H9 (cell line): ENCODE data around the gene ANTKMT. TPM values are rescaled to one million over a fixed set of nuclear protein-coding genes. Genes with fewer than 3 reads are reported as not detected.

Experiments used
- DNase-seq: peaks from one replicate; pipeline ENCODE4 v3.0.0-alpha.2; 2017
- H2AFZ ChIP-seq: one replicate; pipeline ENCODE4 v1.6.1; 2013; ENCODE audit warnings: mild to moderate bottlenecking, low read length, control low read depth, moderate library complexity
- H2AK5ac ChIP-seq: 2 replicates; pipeline ENCODE4 v1.6.1; 2013; ENCODE audit warnings: low read length, control low read depth, mixed read lengths; ENCODE audit not compliant: insufficient read length
- H2BK120ac ChIP-seq: one replicate; pipeline ENCODE4 v1.6.1; 2013; ENCODE audit warnings: low read depth, mild to moderate bottlenecking, low read length, control low read depth, inconsistent platforms; ENCODE audit not compliant: poor library complexity, severe bottlenecking
- H2BK12ac ChIP-seq: 2 replicates; pipeline ENCODE4 v1.6.1; 2013; ENCODE audit warnings: low read length, control low read depth, mixed read lengths, low read depth; ENCODE audit not compliant: insufficient read length
- H2BK15ac ChIP-seq: 2 replicates; pipeline ENCODE4 v1.6.1; 2013; ENCODE audit warnings: low read depth, low read length, control low read depth
- H2BK20ac ChIP-seq: one replicate; pipeline ENCODE4 v1.6.1; 2013; ENCODE audit warnings: low read depth, mild to moderate bottlenecking, low read length, control low read depth, inconsistent platforms; ENCODE audit not compliant: poor library complexity, severe bottlenecking
- H2BK5ac ChIP-seq: 2 replicates; pipeline ENCODE4 v1.6.1; 2013; ENCODE audit warnings: low read length, control low read depth, mixed read lengths; ENCODE audit not compliant: insufficient read length
- H3K14ac ChIP-seq: 2 replicates; pipeline ENCODE4 v1.6.1; 2013; ENCODE audit warnings: low read length, control low read depth; ENCODE audit not compliant: insufficient read depth
- H3K18ac ChIP-seq: 2 replicates; pipeline ENCODE4 v1.6.1; 2013; ENCODE audit warnings: low read depth, mild to moderate bottlenecking, mixed read lengths, low read length, control low read depth; ENCODE audit not compliant: insufficient read length
- H3K23ac ChIP-seq: 2 replicates; pipeline ENCODE4 v1.6.1; 2013; ENCODE audit warnings: low read length, control low read depth, mixed read lengths, low read depth; ENCODE audit not compliant: insufficient read length
- H3K23me2 ChIP-seq: 2 replicates; pipeline ENCODE4 v1.6.1; 2013; ENCODE audit warnings: low read depth, mild to moderate bottlenecking, mixed read lengths, low read length, control low read depth; ENCODE audit not compliant: insufficient read length, poor library complexity, severe bottlenecking
- H3K27ac ChIP-seq: 2 replicates; pipeline ENCODE4 v1.5.1; 2013; ENCODE audit warnings: low read length, control low read depth, mixed read lengths, low read depth; ENCODE audit not compliant: insufficient read length
- H3K27me3 ChIP-seq: 2 replicates; pipeline ENCODE4 v1.6.1; 2013; ENCODE audit warnings: low read length, control low read depth, inconsistent platforms; ENCODE audit not compliant: insufficient read depth
- H3K4ac ChIP-seq: 2 replicates; pipeline ENCODE4 v1.6.1; 2013; ENCODE audit warnings: low read depth, mild to moderate bottlenecking, control low read depth, inconsistent platforms, low read length, moderate library complexity
- H3K4me1 ChIP-seq: 2 replicates; pipeline ENCODE4 v1.6.1; 2013; ENCODE audit warnings: low read length, control low read depth, inconsistent platforms; ENCODE audit not compliant: insufficient read depth
- H3K4me2 ChIP-seq: 2 replicates; pipeline ENCODE4 v1.6.1; 2013; ENCODE audit warnings: low read length, control low read depth, mixed read lengths; ENCODE audit not compliant: insufficient read length, insufficient read depth
- H3K56ac ChIP-seq: 2 replicates; pipeline ENCODE4 v1.6.1; 2013; ENCODE audit warnings: low read depth, mild to moderate bottlenecking, mixed read lengths, low read length, control low read depth; ENCODE audit not compliant: insufficient read length
- H3K79me1 ChIP-seq: 2 replicates; pipeline ENCODE4 v1.6.1; 2013; ENCODE audit warnings: low read depth, mild to moderate bottlenecking, moderate library complexity, low read length, control low read depth, inconsistent platforms; ENCODE audit not compliant: insufficient read depth, poor library complexity, severe bottlenecking
- H3K79me2 ChIP-seq: 2 replicates; pipeline ENCODE4 v1.6.1; 2013; ENCODE audit warnings: low read length, control low read depth, inconsistent platforms; ENCODE audit not compliant: insufficient read depth
- H3K9ac ChIP-seq: 2 replicates; pipeline ENCODE4 v1.6.1; 2013; ENCODE audit warnings: low read length, control low read depth, mixed read lengths; ENCODE audit not compliant: insufficient read length; ENCODE audit errors: extremely low read depth
- H3K9me3 ChIP-seq: one replicate; pipeline ENCODE4 v1.6.1; 2013; ENCODE audit warnings: low read depth, low read length, inconsistent platforms; ENCODE audit not compliant: control insufficient read depth
- H3T11ph ChIP-seq: one replicate; pipeline ENCODE4 v1.6.1; 2013; ENCODE audit warnings: mild to moderate bottlenecking, low read length, control low read depth, inconsistent platforms
- H4K20me1 ChIP-seq: one replicate; pipeline ENCODE4 v1.6.1; 2013; ENCODE audit not compliant: control insufficient read depth, insufficient read length, insufficient read depth
- H4K5ac ChIP-seq: 2 replicates; pipeline ENCODE4 v1.6.1; 2013; ENCODE audit warnings: low read depth, mild to moderate bottlenecking, mixed read lengths, low read length, control low read depth; ENCODE audit not compliant: insufficient read length
- H4K8ac ChIP-seq: replicated peaks from 2 replicates; pipeline ENCODE4 v1.6.1; 2013; ENCODE audit warnings: low read length, control low read depth, mixed read lengths, low read depth; ENCODE audit not compliant: insufficient read length
- H4K91ac ChIP-seq: 2 replicates; pipeline ENCODE4 v1.6.1; 2013; ENCODE audit warnings: low read depth, mild to moderate bottlenecking, moderate library complexity, mixed read lengths, low read length, control low read depth; ENCODE audit not compliant: insufficient read length
- H3K27ac Mint-ChIP-seq, 3 experiments: 2 replicates in 2 of 3; 3 replicates in 1 of 3; pipeline ENCODE4 v1.8.0; 2020 to 2021; ENCODE audit warnings: mixed read lengths in 3 of 3, mild to moderate bottlenecking in 1 of 3, moderate library complexity in 1 of 3
- H3K27me3 Mint-ChIP-seq: 2 replicates; pipeline ENCODE4 v1.8.0; 2021; ENCODE audit warnings: low read depth, mild to moderate bottlenecking, moderate library complexity, mixed read lengths
- H3K36me3 Mint-ChIP-seq, 3 experiments: 2 replicates in 2 of 3; 3 replicates in 1 of 3; pipeline ENCODE4 v1.8.0; 2020 to 2021; ENCODE audit warnings: low read depth in 3 of 3, mixed read lengths in 3 of 3; ENCODE audit not compliant: insufficient read depth in 1 of 3
- H3K4me1 Mint-ChIP-seq, 2 experiments: 2 replicates each; pipeline ENCODE4 v1.8.0; 2020; ENCODE audit warnings: mixed read lengths in 2 of 2
- H3K4me3 Mint-ChIP-seq, 2 experiments: 2 replicates in 1 of 2; 3 replicates in 1 of 2; pipeline ENCODE4 v1.8.0; 2020 to 2021; ENCODE audit warnings: mild to moderate bottlenecking in 2 of 2, mixed read lengths in 2 of 2, moderate library complexity in 1 of 2
- H3K9me3 Mint-ChIP-seq, 2 experiments: 2 replicates in 1 of 2; 3 replicates in 1 of 2; pipeline ENCODE4 v1.8.0; 2020; ENCODE audit warnings: mild to moderate bottlenecking in 2 of 2, mixed read lengths in 2 of 2, moderate library complexity in 1 of 2
- CTCF ChIP-seq: fragments of 200-600 bp; sonication (generic); conservative IDR thresholded peaks from 3 replicates; pipeline ENCODE4 v1.8.0; 2021; ENCODE audit warnings: antibody characterized with exemption, mild to moderate bottlenecking
- WGBS: extraction: QIAGEN DNeasy Blood & Tissue Kit; methylation state at CpG from one replicate; pipeline ENCODE4 v1.1.7; 2013; ENCODE audit warnings: missing lambda C conversion rate, low lambda C conversion rate, mixed read lengths; ENCODE audit not compliant: insufficient read length; ENCODE audit errors: extremely low coverage; 5-methylcytosine and 5-hydroxymethylcytosine counted together
- total RNA-seq: library from RNA; stranded (reverse); gene quantifications from 2 replicates; pipeline ENCODE4 v1.2.1, GENCODE V29; 2021

ANTKMT gene
- total RNA-seq, 1 experiment from 2014 or later = 31.5 TPM

- peaks cover 3% of the 10 kb centered on the region for H3K27me3 Mint-ChIP-seq
- H3K27ac Mint-ChIP-seq = no peak overlapping the region
Measured at GRCh38 chr16:766008-766819, 45.3 kb downstream of the ANTKMT start.

More at GRCh38 chr16:766008-766819, 45.3 kb downstream of the ANTKMT start:
- no peak overlapping the region for H4K91ac ChIP-seq
- H3K4ac ChIP-seq = no peak overlapping the region
- H3K4me1 ChIP-seq = no peaks in the 10 kb centered on the region
- H3K9ac ChIP-seq = no peak overlapping the region
- Mint-ChIP-seq H3K9me3 (no peaks in the 10 kb centered on the region; a peak in 1 of 5 replicates), H3K4me1 (peaks cover 0 to 3% of the 10 kb centered on the region in 2 experiments; a peak in 1 of 4 replicates), H3K4me3 (no peak overlapping the region), H3K36me3 (no peaks in the 10 kb centered on the region)
- no CpG with 5 or more reads among the region's 29 CpGs for WGBS
- no peak overlapping the region for H4K5ac ChIP-seq
- no peaks in the 10 kb centered on the region for H3K79me2 ChIP-seq
- H2BK15ac ChIP-seq = no peak overlapping the region
- H2BK20ac ChIP-seq = no peak overlapping the region
- H3K9me3 ChIP-seq = no peaks in the 10 kb centered on the region
- no peak overlapping the region for H3K18ac ChIP-seq
- DNase-seq = no peak
- H3K23me2 ChIP-seq = no peaks in the 10 kb centered on the region
- no peak overlapping the region for H3K27ac ChIP-seq
- H2AFZ ChIP-seq = no peak overlapping the region
- no peak overlapping the region for H2BK120ac ChIP-seq
- no peak overlapping the region for H3T11ph ChIP-seq
- no peak overlapping the region for H4K8ac ChIP-seq
- H4K20me1 ChIP-seq = no peaks in the 10 kb centered on the region
- TF ChIP-seq CTCF = no peak
- no peak overlapping the region for H2AK5ac ChIP-seq
- H2BK12ac ChIP-seq = no peak overlapping the region
- no peak overlapping the region for H2BK5ac ChIP-seq
- no peak overlapping the region for H3K23ac ChIP-seq
- H3K79me1 ChIP-seq = no peaks in the 10 kb centered on the region
- H3K56ac ChIP-seq = no peak overlapping the region
- H3K4me2 ChIP-seq = no peak overlapping the region
- H3K14ac ChIP-seq = no peak overlapping the region
- no peaks in the 10 kb centered on the region for H3K27me3 ChIP-seq
